Hepatocyte (in vitro differentiated cells): ENCODE results near the gene COL4A1.

Experiments
- EZH2 ChIP-seq: fragments of 200-600 bp; sonication (generic); IDR thresholded peaks from 2 replicates; pipeline ENCODE4 v1.6.1; 2016; ENCODE audit warnings: antibody characterized with exemption, mild to moderate bottlenecking, borderline replicate concordance
- TF ChIP-seq, protein P1 (sequence below): fragments of 200-600 bp; sonication (generic); IDR thresholded peaks from 2 replicates; pipeline ENCODE4 v1.5.1; 2016; ENCODE audit warnings: antibody characterized with exemption, mild to moderate bottlenecking; ENCODE audit not compliant: poor library complexity

DNA sequence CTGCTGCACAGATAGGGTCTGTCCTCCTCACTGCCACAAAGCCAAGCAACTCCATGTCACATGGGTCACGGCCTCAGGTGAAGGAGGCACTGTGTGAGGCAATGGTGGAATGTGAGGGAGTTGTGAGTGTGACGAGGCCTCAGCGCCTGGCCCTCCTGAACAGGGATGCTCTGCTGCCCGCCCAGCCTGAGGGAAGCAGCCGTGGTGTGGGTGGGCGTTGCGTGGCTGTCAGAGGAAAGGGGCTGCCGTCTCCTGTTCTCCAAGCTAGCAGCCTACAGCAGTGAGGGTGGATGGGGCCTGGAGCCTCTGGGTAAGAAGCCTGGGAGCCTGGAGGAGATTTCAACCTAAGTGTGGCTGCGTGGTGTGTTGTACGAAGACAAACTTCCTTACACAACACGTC lies 125.0 kb downstream of the COL4A1 start:
- no peak for TF ChIP-seq EZH2
- TF ChIP-seq, protein P1, sequence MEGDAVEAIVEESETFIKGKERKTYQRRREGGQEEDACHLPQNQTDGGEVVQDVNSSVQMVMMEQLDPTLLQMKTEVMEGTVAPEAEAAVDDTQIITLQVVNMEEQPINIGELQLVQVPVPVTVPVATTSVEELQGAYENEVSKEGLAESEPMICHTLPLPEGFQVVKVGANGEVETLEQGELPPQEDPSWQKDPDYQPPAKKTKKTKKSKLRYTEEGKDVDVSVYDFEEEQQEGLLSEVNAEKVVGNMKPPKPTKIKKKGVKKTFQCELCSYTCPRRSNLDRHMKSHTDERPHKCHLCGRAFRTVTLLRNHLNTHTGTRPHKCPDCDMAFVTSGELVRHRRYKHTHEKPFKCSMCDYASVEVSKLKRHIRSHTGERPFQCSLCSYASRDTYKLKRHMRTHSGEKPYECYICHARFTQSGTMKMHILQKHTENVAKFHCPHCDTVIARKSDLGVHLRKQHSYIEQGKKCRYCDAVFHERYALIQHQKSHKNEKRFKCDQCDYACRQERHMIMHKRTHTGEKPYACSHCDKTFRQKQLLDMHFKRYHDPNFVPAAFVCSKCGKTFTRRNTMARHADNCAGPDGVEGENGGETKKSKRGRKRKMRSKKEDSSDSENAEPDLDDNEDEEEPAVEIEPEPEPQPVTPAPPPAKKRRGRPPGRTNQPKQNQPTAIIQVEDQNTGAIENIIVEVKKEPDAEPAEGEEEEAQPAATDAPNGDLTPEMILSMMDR, result no peak
